ENCODE measurements around the gene ERICH4.
"Not testable (repeated sequence)": the region's sequence is repeated elsewhere in the genome, so short reads cannot be mapped to it uniquely, and the experiment has no call there.

Gene ERICH4

GRCh38 chr19:41478875-41479756 is 36.2 kb downstream of the ERICH4 start:
- DNase-seq (ENCODE audit: low spot score) = no peak

- no peak for DNase-seq (ENCODE audit: low spot score)
Observed at GRCh38 chr19:41479757-41480191, 36.8 kb downstream of the ERICH4 start.

DNA sequence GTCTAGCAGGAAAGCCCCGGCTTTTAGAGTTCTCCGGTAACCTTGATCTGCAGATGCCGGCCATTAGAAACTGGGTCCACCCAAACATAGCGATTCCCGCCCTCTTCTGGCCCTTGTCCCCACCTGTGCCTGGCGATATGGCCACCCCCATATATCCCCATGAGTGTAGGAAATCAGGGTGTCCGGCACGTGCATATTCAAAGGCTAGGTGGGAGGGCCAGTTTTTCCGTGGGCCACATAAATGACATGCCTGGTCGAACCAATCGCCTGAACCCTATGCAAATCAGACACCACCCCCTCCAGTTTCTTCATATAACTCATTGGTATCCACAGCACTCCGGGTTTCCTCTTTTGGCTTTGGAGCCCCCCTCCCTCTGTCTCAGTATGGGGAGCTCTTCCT is 37.4 kb downstream of the ERICH4 start:
- DNase-seq (ENCODE audit: low spot score) = no peak

GRCh38 chr19:41484822-41485221 is 41.9 kb downstream of the ERICH4 start:
- no peak for DNase-seq (ENCODE audit: low spot score)

GRCh38 chr19:41486953-41487352 is 44.0 kb downstream of the ERICH4 start:
- not testable (repeated sequence) for DNase-seq (ENCODE audit: low spot score)

DNA sequence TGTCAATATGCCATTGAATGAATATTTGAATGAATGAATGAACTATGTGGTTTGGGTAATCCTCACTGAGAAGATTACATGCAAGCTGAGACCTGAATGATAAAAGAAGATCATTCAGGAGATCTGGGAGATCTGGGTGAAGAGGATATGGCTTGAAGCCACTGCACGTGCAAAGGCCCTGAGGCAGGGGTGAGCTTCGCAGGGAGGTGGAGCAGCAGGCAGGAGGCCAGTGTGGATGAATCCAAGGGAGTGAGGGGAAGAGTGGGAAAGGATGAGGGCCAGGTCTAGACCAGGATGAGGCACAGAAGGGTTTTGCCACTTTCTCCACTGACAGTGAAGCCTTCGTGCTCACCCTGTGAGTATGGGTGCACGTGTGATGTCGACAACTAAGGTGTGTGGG is 49.9 kb downstream of the ERICH4 start:
- DNase-seq (ENCODE audit: low spot score) = no peak
